SJSA1 (cell line): ENCODE measurements around the gene ZBTB33. TPM values are rescaled to one million over a fixed set of nuclear protein-coding genes. Genes with fewer than 3 reads are reported as not detected.

ENCODE experiments used
- DNase-seq, 2 experiments: peaks; one replicate each; pipeline ENCODE4 v3.0.0-alpha.2; 2015 to 2020; ENCODE audit warnings: low spot score in 2 of 2, low read depth in 1 of 2
- H3K27ac ChIP-seq: fragments of 250-450 bp; sonication (Bioruptor Pico); 2 replicates; pipeline ENCODE4 v1.5.1; 2020; ENCODE audit warnings: mild to moderate bottlenecking, moderate library complexity
- H3K27me3 ChIP-seq: fragments of 250-450 bp; sonication (Bioruptor Pico); replicated peaks from 2 replicates; pipeline ENCODE4 v1.5.1; 2020; ENCODE audit warnings: mild to moderate bottlenecking, moderate library complexity
- H3K36me3 ChIP-seq: fragments of 250-450 bp; sonication (Bioruptor Pico); 2 replicates; pipeline ENCODE4 v1.5.1; 2020; ENCODE audit warnings: mild to moderate bottlenecking
- H3K4me1 ChIP-seq: fragments of 250-450 bp; sonication (Bioruptor Pico); replicated peaks from 2 replicates; pipeline ENCODE4 v1.6.1; 2021; ENCODE audit warnings: mild to moderate bottlenecking
- H3K4me3 ChIP-seq: fragments of 250-450 bp; sonication (Bioruptor Pico); 2 replicates; pipeline ENCODE4 v1.5.1; 2020; ENCODE audit warnings: mild to moderate bottlenecking
- H3K9me3 ChIP-seq: fragments of 250-450 bp; sonication (Bioruptor Pico); replicated peaks from 2 replicates; pipeline ENCODE4 v1.5.1; 2020; ENCODE audit warnings: mild to moderate bottlenecking
- total RNA-seq: library from RNA; depleted of rRNA; stranded (reverse); fragments of >200 nt; shearing (Covaris generic); gene quantifications from 2 replicates; pipeline ENCODE4 v1.2.3, GENCODE V29; 2014

ZBTB33 gene
- total RNA-seq, 1 experiment from 2014 or later = 14.3 TPM

- peak in 1 of 2 experiments; percentile 0 for DNase-seq
- Histone ChIP-seq H3K4me3 (peak overlapping the region; percentile 65), H3K9me3 (no peaks in the 10 kb centered on the region), H3K27ac (peak overlapping the region; percentile 84), H3K4me1 (peaks cover 5% of the 10 kb centered on the region; the same call in 1 of the 2 replicates), H3K27me3 (no peaks in the 10 kb centered on the region), H3K36me3 (peaks cover 3% of the 10 kb centered on the region; the same call in 1 of the 2 replicates)
These were observed 6.2 kb upstream of the ZBTB33 start for GRCh38 chrX:120244395-120244734.

DNA sequence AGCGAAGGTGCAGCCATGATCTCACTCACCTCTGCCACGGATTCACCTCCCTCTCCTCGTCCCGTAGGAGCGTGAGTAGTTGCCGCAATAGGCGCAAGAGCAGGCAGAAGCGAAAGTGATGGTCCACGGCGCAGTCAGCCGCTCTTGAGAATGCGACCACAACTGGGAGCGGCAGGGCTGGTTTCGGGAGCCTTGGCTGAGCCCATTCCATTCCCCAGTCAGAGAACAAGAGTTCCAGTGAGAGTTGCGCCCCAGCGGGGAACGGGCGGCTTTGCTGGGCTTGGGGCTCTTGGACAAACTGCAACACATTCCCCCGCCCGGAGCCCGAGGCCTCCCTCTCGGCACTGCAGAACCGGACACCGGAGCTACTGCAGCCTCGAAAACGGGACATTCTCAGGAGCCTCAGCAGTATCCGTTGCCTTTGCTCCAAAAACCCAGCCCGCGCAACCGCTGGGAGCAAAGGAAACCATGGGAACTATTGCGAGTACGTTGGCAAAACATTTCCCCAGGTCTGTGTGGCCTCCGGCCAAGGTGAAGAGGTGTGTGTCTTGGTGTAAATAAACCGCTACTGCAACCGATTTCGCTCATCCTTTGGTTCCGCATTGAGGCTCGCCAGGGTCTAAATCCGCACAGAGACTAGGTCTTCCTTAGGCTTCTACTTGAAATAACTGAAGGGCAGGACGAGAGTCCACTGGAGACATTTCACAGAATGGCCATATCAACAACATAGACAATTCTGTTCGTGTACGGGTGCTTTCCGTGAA, 5.7 kb upstream of the ZBTB33 start:
- H3K27me3 ChIP-seq = no peaks in the 10 kb centered on the region
- peaks cover 3% of the 10 kb centered on the region; the same call in 1 of the 2 replicates for H3K36me3 ChIP-seq
- H3K4me3 ChIP-seq = peak overlapping the region; percentile 65
- no peaks in the 10 kb centered on the region for H3K9me3 ChIP-seq
- peaks cover 6% of the 10 kb centered on the region; the same call in 1 of the 2 replicates for H3K4me1 ChIP-seq
- DNase-seq = peak; percentile 61 to 67
- peak overlapping the region; percentile 84 for H3K27ac ChIP-seq

GRCh38 chrX:120251471-120252011, 929 bp downstream of the ZBTB33 start:
- Histone ChIP-seq H3K36me3 (peaks cover 16% of the 10 kb centered on the region), H3K9me3 (no peaks in the 10 kb centered on the region), H3K4me1 (peaks cover 3% of the 10 kb centered on the region; the same call in 1 of the 2 replicates), H3K27ac (peak overlapping the region; percentile 72), H3K4me3 (peak overlapping the region; percentile 72), H3K27me3 (no peaks in the 10 kb centered on the region)
- peak in 1 of 2 experiments; percentile 28 for DNase-seq

DNA sequence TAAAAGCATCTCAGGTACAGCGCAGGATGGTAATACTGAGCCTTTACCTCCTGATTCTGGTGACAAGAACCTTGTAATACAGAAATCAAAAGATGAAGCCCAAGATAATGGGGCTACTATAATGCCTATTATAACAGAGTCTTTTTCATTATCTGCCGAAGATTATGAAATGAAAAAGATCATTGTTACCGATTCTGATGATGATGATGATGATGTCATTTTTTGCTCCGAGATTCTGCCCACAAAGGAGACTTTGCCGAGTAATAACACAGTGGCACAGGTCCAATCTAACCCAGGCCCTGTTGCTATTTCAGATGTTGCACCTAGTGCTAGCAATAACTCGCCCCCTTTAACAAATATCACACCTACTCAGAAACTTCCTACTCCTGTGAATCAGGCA, 3.2 kb downstream of the ZBTB33 start:
- H3K36me3 ChIP-seq = peaks cover 16% of the 10 kb centered on the region
- DNase-seq = no peak
- H3K4me3 ChIP-seq = no peak overlapping the region
- no peaks in the 10 kb centered on the region for H3K27me3 ChIP-seq
- no peaks in the 10 kb centered on the region for H3K9me3 ChIP-seq
- H3K27ac ChIP-seq = no peak overlapping the region
- H3K4me1 ChIP-seq = peaks cover 3% of the 10 kb centered on the region; the same call in 1 of the 2 replicates

DNA sequence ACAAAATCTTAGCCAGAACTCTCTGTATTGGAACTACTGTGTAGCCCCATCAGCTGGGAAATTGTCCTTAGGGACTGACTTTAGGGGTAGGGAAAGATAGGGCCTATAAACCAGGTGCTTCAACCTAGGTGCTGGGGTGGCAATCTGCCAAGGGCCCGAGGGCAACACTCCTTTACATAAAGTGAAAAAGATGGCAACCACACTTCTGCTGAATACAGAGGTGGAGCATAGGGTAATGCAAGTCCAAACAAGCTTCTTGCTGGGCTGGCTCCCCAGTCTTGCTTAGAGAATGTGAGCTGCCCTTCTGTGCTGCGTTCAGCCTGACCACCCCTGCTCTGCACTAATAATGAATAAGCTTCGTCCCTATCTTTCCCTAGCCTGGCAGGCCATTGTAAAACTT, 9.8 kb downstream of the ZBTB33 start:
- Histone ChIP-seq H3K9me3 (no peaks in the 10 kb centered on the region), H3K27ac (no peak overlapping the region), H3K36me3 (no peaks in the 10 kb centered on the region), H3K4me3 (no peak overlapping the region), H3K27me3 (no peaks in the 10 kb centered on the region), H3K4me1 (no peaks in the 10 kb centered on the region)
- DNase-seq = no peak

GRCh38 chrX:120262859-120263708, 12.5 kb downstream of the ZBTB33 start:
- Histone ChIP-seq H3K27ac (no peak overlapping the region), H3K36me3 (no peaks in the 10 kb centered on the region), H3K4me3 (no peak overlapping the region), H3K27me3 (no peaks in the 10 kb centered on the region), H3K9me3 (no peaks in the 10 kb centered on the region), H3K4me1 (no peaks in the 10 kb centered on the region)
- no peak for DNase-seq

DNA sequence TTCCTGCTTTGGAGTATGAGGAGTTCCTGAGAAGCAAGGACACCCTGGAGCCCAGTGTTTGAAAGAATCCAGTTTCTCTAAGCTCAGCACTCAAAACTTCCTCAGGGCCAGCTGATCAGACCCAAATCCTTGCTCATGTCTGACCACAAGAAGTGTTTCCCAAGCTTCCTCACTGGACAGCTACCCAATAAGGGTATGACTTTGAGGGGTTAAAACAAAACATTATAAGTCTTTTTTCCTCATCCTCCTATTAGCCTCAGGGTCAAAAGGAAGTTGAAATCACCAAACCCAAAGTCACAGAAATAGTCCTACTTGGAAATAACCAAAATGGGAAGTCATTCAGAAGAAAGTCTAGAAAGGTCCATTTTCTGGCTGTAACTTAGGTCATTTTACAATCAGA, 13.7 kb downstream of the ZBTB33 start:
- H3K9me3 ChIP-seq = no peaks in the 10 kb centered on the region
- H3K4me3 ChIP-seq = no peak overlapping the region
- H3K4me1 ChIP-seq = no peaks in the 10 kb centered on the region
- DNase-seq = no peak
- no peak overlapping the region for H3K27ac ChIP-seq
- no peaks in the 10 kb centered on the region for H3K27me3 ChIP-seq
- H3K36me3 ChIP-seq = no peaks in the 10 kb centered on the region

- no peak for DNase-seq
- Histone ChIP-seq H3K27me3 (no peaks in the 10 kb centered on the region), H3K9me3 (no peaks in the 10 kb centered on the region), H3K27ac (no peak overlapping the region), H3K4me3 (no peak overlapping the region), H3K4me1 (no peaks in the 10 kb centered on the region), H3K36me3 (no peaks in the 10 kb centered on the region)
These were observed 18.9 kb downstream of the ZBTB33 start for GRCh38 chrX:120269373-120270035.

- Histone ChIP-seq H3K27me3 (no peaks in the 10 kb centered on the region), H3K9me3 (no peaks in the 10 kb centered on the region), H3K4me1 (no peaks in the 10 kb centered on the region), H3K36me3 (no peaks in the 10 kb centered on the region), H3K4me3 (no peak overlapping the region), H3K27ac (no peak overlapping the region)
- DNase-seq = no peak
These were observed 20.0 kb downstream of the ZBTB33 start for GRCh38 chrX:120270567-120270966.

DNA sequence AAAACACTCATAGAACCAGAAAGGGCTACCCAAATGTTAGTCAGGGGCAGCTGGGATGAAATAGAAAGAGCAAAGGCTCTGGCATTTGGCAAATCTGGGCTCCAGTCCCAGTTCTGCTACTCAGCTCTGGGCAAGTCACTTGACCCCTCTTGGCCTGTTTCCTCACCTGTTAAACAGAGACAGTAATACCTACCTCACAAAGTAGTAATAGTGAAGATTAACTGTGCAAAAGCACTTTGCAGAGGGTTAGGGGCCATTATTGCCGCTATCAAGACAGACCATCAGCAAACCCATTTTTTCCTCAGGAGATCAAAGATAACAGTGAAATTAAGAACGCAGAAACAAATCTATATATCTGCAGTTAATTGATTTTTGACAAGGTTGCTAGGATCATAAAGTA, 20.6 kb downstream of the ZBTB33 start:
- no peaks in the 10 kb centered on the region for H3K27me3 ChIP-seq
- H3K4me3 ChIP-seq = no peak overlapping the region
- H3K4me1 ChIP-seq = no peaks in the 10 kb centered on the region
- no peaks in the 10 kb centered on the region for H3K36me3 ChIP-seq
- no peak for DNase-seq
- no peak overlapping the region for H3K27ac ChIP-seq
- H3K9me3 ChIP-seq = no peaks in the 10 kb centered on the region

DNA sequence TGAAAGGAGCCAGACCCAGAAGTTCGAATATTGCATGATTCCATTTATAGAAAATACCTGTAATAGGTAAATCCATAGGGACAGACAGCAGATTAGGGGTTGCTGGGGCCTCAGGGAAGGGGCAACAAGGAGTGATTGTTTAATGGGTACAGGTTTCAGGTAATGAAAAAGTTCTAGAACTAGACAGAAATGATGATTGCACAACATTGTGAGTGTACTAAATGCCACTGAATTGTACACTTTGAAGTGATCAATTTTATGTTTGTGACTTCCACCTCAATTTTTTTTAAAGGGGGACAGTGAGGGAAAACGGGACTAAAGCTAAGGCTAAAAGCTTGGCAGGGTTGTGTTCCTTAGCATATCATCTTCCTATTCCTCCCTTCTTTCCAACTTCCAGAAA, 23.5 kb downstream of the ZBTB33 start:
- no peaks in the 10 kb centered on the region for H3K4me1 ChIP-seq
- DNase-seq = no peak
- H3K36me3 ChIP-seq = no peaks in the 10 kb centered on the region
- no peak overlapping the region for H3K4me3 ChIP-seq
- no peaks in the 10 kb centered on the region for H3K9me3 ChIP-seq
- no peaks in the 10 kb centered on the region for H3K27me3 ChIP-seq
- no peak overlapping the region for H3K27ac ChIP-seq

DNA sequence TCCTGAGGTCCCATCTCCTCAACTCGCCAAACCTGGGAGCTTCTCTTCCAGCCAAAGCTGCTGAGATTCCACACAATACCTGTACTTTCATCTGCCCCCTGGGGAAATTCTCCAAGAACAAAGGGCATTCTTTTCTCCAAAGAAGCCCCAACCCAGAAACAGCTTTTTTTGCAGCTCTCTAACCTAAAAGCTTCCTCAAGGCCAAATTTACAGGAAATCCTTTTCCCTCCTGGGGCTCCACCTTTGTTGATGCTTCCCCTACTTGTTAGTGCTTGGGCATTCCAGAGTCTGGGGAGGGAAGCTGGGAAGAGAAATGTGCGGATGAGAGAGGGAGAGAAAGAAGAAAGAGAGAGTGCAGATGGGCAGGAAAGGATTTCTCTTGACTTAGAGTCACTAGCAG, 24.3 kb downstream of the ZBTB33 start:
- Histone ChIP-seq H3K4me1 (no peaks in the 10 kb centered on the region), H3K4me3 (no peak overlapping the region), H3K9me3 (no peaks in the 10 kb centered on the region)

DNA sequence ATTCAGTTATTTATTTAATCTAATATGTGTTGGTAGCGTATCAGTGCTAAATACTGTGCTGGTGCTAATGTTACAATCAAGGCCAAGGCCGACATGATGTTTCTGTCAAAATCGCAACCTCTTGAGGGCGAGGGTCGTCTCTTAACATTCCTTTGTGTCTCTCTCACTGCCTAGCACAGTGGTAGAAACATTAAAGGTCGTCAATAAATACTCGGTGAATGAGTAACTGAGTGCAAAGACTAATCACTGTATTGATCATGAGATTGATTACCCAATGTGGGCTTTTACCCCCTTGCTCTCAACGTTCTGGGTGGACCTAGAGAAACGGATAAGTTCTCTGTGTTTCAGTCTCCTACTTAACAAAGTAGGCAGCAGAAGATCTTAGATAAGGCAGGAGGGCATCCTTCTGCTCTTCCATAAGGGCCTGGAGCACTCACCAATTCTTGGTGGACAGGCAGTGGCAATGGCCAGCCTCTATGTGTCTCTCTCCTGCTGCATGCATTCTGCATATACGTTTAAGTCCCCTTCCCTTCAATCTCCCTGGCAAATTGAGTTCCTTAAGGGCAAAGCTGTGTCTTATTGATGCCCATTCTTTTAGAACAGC, 30.5 kb downstream of the ZBTB33 start:
- Histone ChIP-seq H3K9me3 (no peaks in the 10 kb centered on the region), H3K4me1 (no peaks in the 10 kb centered on the region), H3K27ac (no peak overlapping the region), H3K4me3 (no peak overlapping the region), H3K36me3 (no peaks in the 10 kb centered on the region), H3K27me3 (no peaks in the 10 kb centered on the region)
- DNase-seq = no peak

More for the DNA sequence above, 24.3 kb downstream of the ZBTB33 start:
- no peaks in the 10 kb centered on the region for H3K36me3 ChIP-seq
- no peak for DNase-seq
- no peak overlapping the region for H3K27ac ChIP-seq
- H3K27me3 ChIP-seq = no peaks in the 10 kb centered on the region
